GM10266 (cell line): ENCODE measurements around the gene KIRREL1.

Experiments
- DNase-seq: peaks from one replicate; pipeline ENCODE4 v3.0.0; 2012; ENCODE audit errors: extremely low spot score
- CTCF ChIP-seq: IDR thresholded peaks from 2 replicates; pipeline ENCODE4 v1.5.1; 2012; ENCODE audit warnings: mild to moderate bottlenecking, low read depth; ENCODE audit not compliant: control insufficient read depth, insufficient read depth; ENCODE audit errors: missing control alignments

Gene KIRREL1

DNA sequence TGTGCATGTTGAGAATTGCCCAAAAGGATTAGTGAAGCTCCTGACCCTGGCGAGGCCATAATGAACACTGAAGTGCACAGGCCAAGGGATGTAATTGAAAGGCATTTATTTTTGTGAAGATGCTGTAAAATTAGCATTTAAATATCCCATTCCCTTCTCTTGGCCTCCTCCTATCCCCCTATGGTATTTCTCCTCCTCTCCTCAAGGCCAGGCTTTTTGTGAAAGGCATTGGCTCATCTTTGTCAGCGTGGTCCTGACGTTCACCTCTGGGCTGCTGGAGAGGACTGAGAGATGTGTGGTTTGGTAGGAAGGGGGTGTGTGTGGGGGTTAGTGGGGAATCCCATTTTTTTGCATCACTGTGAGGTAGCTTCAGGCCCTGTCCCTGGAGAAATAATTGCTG is 105.7 kb downstream of the KIRREL1 start:
- no peak for TF ChIP-seq CTCF

DNA sequence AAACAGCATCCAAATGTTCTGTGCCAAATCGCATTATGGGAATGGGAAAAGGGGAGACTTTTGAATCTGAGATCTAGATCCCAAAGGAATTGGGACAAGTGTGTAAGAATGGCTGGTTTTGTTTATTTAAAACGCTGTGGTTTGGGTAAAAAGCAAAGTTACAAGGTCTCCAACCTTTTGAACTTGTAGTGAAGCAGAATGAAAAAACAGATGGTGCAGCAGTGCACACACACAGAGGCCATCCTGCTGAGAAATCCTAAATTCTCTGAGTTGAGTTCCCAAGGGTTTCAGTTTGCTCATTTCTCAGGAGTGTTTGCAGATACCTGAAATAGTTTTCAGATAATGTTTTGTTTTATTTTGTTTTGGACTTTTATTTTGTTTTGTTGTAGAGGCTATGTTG is 107.1 kb downstream of the KIRREL1 start:
- DNase-seq, result no peak
- TF ChIP-seq CTCF, result no peak

More for the DNA sequence above, 105.7 kb downstream of the KIRREL1 start:
- DNase-seq, result no peak

DNA sequence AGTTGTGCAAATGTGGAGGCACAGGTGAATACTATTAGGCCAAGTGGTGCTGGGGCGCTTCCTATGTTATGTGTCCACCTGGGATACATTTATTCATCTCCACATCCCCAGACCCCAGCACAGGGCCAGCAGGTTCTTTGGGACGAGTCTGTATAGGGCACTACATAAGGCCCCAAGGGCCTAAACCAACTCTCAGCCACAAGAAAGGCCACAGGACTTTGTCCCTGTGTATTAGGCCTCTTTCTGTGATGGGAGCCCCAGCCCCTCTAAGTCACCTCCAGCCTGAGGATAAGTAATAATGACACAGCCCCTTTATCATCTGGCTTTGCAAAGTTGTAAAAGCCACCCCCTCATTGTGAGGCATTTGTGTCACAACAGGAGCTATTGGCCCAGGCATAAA is 108.0 kb downstream of the KIRREL1 start:
- no peak for DNase-seq
- TF ChIP-seq CTCF, result no peak

GRCh38 chr1:158101927-158102326 is 108.5 kb downstream of the KIRREL1 start:
- TF ChIP-seq CTCF, result no peak
- DNase-seq, result no peak

DNA sequence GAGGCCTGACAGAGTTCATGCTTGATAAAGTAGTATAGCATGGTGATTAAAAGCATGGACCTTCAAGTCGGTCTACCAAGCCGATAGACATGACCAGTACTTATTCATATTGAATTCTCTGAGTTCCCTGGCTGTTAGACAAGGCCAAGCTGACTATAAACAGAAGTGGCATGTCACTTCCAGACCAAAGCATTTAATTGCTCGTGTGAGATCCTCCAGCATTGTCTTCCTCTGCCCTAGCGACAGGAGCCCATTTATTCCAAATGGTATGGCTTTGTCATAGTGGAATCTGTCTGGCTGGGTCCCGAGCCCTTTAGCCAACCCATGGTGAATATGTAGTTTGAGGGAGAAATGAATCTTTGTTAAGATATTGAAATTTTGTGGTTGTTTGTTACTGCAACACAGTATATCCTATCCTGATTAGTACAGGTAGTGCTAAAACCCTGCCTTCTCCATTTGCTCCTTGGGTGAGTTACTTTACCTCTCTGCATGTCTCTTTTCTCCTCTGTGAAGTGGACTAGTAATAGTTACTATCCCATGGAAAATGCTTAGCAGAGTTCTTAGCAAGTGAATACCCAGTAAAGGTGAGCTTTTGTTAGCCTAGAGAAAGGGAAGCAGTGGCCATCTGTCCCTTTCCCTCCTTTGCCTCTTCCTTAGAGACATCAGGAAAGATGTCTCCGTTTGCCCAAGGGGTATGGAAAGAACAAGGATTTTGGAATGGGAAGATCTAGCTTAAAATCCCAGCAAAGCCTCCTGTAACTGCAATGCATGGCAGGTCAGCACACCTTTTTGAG is 109.6 kb downstream of the KIRREL1 start:
- no peak for TF ChIP-seq CTCF
- no peak for DNase-seq

GRCh38 chr1:158103861-158104522 is 110.5 kb downstream of the KIRREL1 start:
- DNase-seq, result no peak
- TF ChIP-seq CTCF, result no peak

- DNase-seq, result no peak
- no peak for TF ChIP-seq CTCF
Observed at GRCh38 chr1:158104891-158105290, 111.4 kb downstream of the KIRREL1 start.
